Neural cell (in vitro differentiated cells): ENCODE results near the gene SHISA5. TPM values are rescaled to one million over a fixed set of nuclear protein-coding genes. Genes with fewer than 3 reads are reported as not detected.

Experiments used
- H2AFZ ChIP-seq: fragments of 200-600, 300-800 bp; sonication (generic), shearing (Covaris generic); 2 replicates; pipeline ENCODE4 v1.6.0; 2014; ENCODE audit warnings: low read depth, mild to moderate bottlenecking, antibody characterized with exemption, low read length, moderate library complexity
- H3F3A ChIP-seq: fragments of 200-600 bp; shearing (Covaris generic); 2 replicates; pipeline ENCODE4 v1.6.1; 2016; ENCODE audit warnings: mild to moderate bottlenecking, moderate library complexity, mixed read lengths, antibody characterized with exemption, low read length; ENCODE audit not compliant: insufficient read depth, poor library complexity, severe bottlenecking
- H3K27ac ChIP-seq: fragments of 200-600, 300-800 bp; sonication (generic), shearing (Covaris generic); 2 replicates; pipeline ENCODE4 v1.5.1; 2014; ENCODE audit warnings: mild to moderate bottlenecking, low read length, moderate library complexity
- H3K27me3 ChIP-seq: fragments of 300-800, 200-600 bp; sonication (generic), shearing (Covaris generic); 2 replicates; pipeline ENCODE4 v1.6.0; 2014; ENCODE audit warnings: mild to moderate bottlenecking, low read depth, low read length, moderate library complexity; ENCODE audit not compliant: insufficient read depth
- H3K36me3 ChIP-seq: fragments of 300-800, 200-600 bp; sonication (generic), shearing (Covaris generic); 2 replicates; pipeline ENCODE4 v1.5.1; 2014; ENCODE audit warnings: mild to moderate bottlenecking, antibody characterized with exemption, low read length, moderate library complexity; ENCODE audit not compliant: insufficient read depth
- H3K4me2 ChIP-seq: fragments of 300-800, 200-600 bp; sonication (generic), shearing (Covaris generic); 2 replicates; pipeline ENCODE4 v1.6.0; 2014; ENCODE audit warnings: mild to moderate bottlenecking, low read length
- H3K4me3 ChIP-seq: fragments of 300-800, 200-600 bp; sonication (generic), shearing (Covaris generic); 2 replicates; pipeline ENCODE4 v1.5.1; 2014; ENCODE audit warnings: mild to moderate bottlenecking, low read length, moderate library complexity
- H3K79me2 ChIP-seq: fragments of 200-600 bp; shearing (Covaris generic); replicated peaks from 2 replicates; pipeline ENCODE4 v1.6.0; 2014; ENCODE audit warnings: mild to moderate bottlenecking, low read length, moderate library complexity; ENCODE audit not compliant: insufficient read depth
- H3K9ac ChIP-seq: fragments of 300-800, 200-600 bp; sonication (generic), shearing (Covaris generic); 2 replicates; pipeline ENCODE4 v1.6.1; 2016; ENCODE audit warnings: mild to moderate bottlenecking, low read length, mixed read lengths
- H3K9me2 ChIP-seq: fragments of 200-600 bp; shearing (Covaris generic); 2 replicates; pipeline ENCODE4 v1.6.1; 2016; ENCODE audit warnings: mild to moderate bottlenecking, low read length, mixed read lengths; ENCODE audit not compliant: insufficient read depth
- H3K9me3 ChIP-seq: fragments of 200-600, 300-800 bp; sonication (generic), shearing (Covaris generic); 2 replicates; pipeline ENCODE4 v1.6.1; 2016; ENCODE audit warnings: mild to moderate bottlenecking, mixed run types, low read length, moderate library complexity, mixed read lengths
- H4K20me1 ChIP-seq: fragments of 200-600 bp; shearing (Covaris generic); 2 replicates; pipeline ENCODE4 v1.6.1; 2016; ENCODE audit warnings: mild to moderate bottlenecking, mixed run types; ENCODE audit not compliant: insufficient read depth
- CTCF ChIP-seq: fragments of 450-650 bp; IDR thresholded peaks from 2 replicates; pipeline ENCODE4 v1.5.1; 2014; ENCODE audit warnings: antibody characterized with exemption, mild to moderate bottlenecking, moderate library complexity; ENCODE audit not compliant: poor library complexity, severe bottlenecking
- EP300 ChIP-seq: fragments of 450-650 bp; conservative IDR thresholded peaks from 2 replicates; pipeline ENCODE4 v1.6.1; 2014; ENCODE audit warnings: antibody characterized with exemption, mild to moderate bottlenecking, moderate library complexity; ENCODE audit not compliant: poor library complexity, severe bottlenecking
- EZH2 ChIP-seq: fragments of 200-600, 300-800 bp; shearing (Covaris generic), sonication (generic); IDR thresholded peaks from 2 replicates; pipeline ENCODE4 v1.6.1; 2014; ENCODE audit warnings: antibody characterized with exemption, low read length, borderline replicate concordance, mild to moderate bottlenecking; ENCODE audit not compliant: insufficient read depth, poor library complexity, severe bottlenecking
- MXI1 ChIP-seq: fragments of 450-650 bp; conservative IDR thresholded peaks from 2 replicates; pipeline ENCODE4 v1.6.1; 2014; ENCODE audit warnings: antibody characterized with exemption, mild to moderate bottlenecking; ENCODE audit not compliant: poor library complexity, severe bottlenecking
- POLR2AphosphoS5 ChIP-seq: IDR thresholded peaks from 2 replicates; pipeline ENCODE4 v1.6.1; 2012
- RAD21 ChIP-seq: fragments of 450-650 bp; conservative IDR thresholded peaks from 2 replicates; pipeline ENCODE4 v1.6.1; 2014; ENCODE audit warnings: antibody characterized with exemption, mild to moderate bottlenecking, moderate library complexity
- REST ChIP-seq: IDR thresholded peaks from 2 replicates; pipeline ENCODE4 v1.6.1; 2012; ENCODE audit warnings: borderline replicate concordance
- SMC3 ChIP-seq: fragments of 450-650 bp; conservative IDR thresholded peaks from 2 replicates; pipeline ENCODE4 v1.6.1; 2014; ENCODE audit warnings: antibody characterized with exemption, mild to moderate bottlenecking, moderate library complexity; ENCODE audit not compliant: poor library complexity
- TAF1 ChIP-seq: IDR thresholded peaks from 2 replicates; pipeline ENCODE4 v1.6.1; 2012; ENCODE audit warnings: low read depth
- polyA plus RNA-seq: library from polyadenylated mRNA; depleted of rRNA; stranded (reverse); fragments of >200 nt; gene quantifications from 2 replicates; pipeline ENCODE4 v1.2.3, GENCODE V29; 2014

SHISA5 gene
- polyA plus RNA-seq, 1 donor from 2014 or later = 121 TPM

GRCh38 chr3:48435223-48435595, 68.8 kb downstream of the SHISA5 start:
- Histone ChIP-seq H3K27ac (no peak overlapping the region), H2AFZ (no peak overlapping the region), H3K9me2 (no peaks in the 10 kb centered on the region), H3K4me3 (no peak overlapping the region), H3K9me3 (no peaks in the 10 kb centered on the region), H3K36me3 (no peaks in the 10 kb centered on the region), H3K27me3 (no peaks in the 10 kb centered on the region), H3K79me2 (peaks cover 6% of the 10 kb centered on the region), H4K20me1 (no peaks in the 10 kb centered on the region), H3F3A (no peaks in the 10 kb centered on the region), H3K9ac (no peak overlapping the region), H3K4me2 (no peak overlapping the region)
- TF ChIP-seq REST (no peak), POLR2AphosphoS5 (no peak), EP300 (no peak), RAD21 (no peak), TAF1 (no peak), MXI1 (no peak), EZH2 (no peak), CTCF (no peak), SMC3 (no peak)

GRCh38 chr3:48434591-48435222, 69.3 kb downstream of the SHISA5 start:
- no peaks in the 10 kb centered on the region for H4K20me1 ChIP-seq
- no peaks in the 10 kb centered on the region for H3K9me3 ChIP-seq
- no peak overlapping the region for H3K4me3 ChIP-seq
- H3K79me2 ChIP-seq = peaks cover 10% of the 10 kb centered on the region
- no peak overlapping the region for H2AFZ ChIP-seq
- no peak overlapping the region for H3K4me2 ChIP-seq
- TF ChIP-seq SMC3 (no peak), CTCF (no peak), MXI1 (no peak), TAF1 (no peak), EP300 (no peak), POLR2AphosphoS5 (no peak), EZH2 (no peak)
- H3K9me2 ChIP-seq = no peaks in the 10 kb centered on the region
- no peak overlapping the region for H3K9ac ChIP-seq
- no peaks in the 10 kb centered on the region for H3K27me3 ChIP-seq
- H3K27ac ChIP-seq = no peak overlapping the region
- no peaks in the 10 kb centered on the region for H3F3A ChIP-seq
- H3K36me3 ChIP-seq = no peaks in the 10 kb centered on the region
